CD4-positive, alpha-beta memory T cell (primary cell): ENCODE results near the gene SSRP1. TPM values are rescaled to one million over a fixed set of nuclear protein-coding genes. Genes with fewer than 3 reads are reported as not detected.

Experiments used
- CTCF ChIA-PET: fragments of 350-600 bp; sonication (Branson Sonifier 250); formaldehyde crosslinking; loops from one replicate; lab custom pipeline; 2021; ENCODE audit warnings: inconsistent platforms; ENCODE audit not compliant: partially characterized antibody; lab: Charles Lee
- POLR2A ChIA-PET: fragments of 350-600 bp; sonication (Branson Sonifier 250); formaldehyde crosslinking; loops from one replicate; lab custom pipeline; 2021; ENCODE audit not compliant: partially characterized antibody; lab: Charles Lee
- DNase-seq, 5 donors: peaks; one replicate each; pipeline versions ENCODE4 v3.0.0 to v3.0.0-alpha.2; 2020 to 2022; ENCODE audit warnings: mixed read lengths in 1 of 5
- H3K27ac ChIP-seq: one replicate; pipeline ENCODE4 v1.7.0; 2013; ENCODE audit warnings: low read depth, low read length
- H3K27me3 ChIP-seq: 2 replicates; pipeline ENCODE4 v1.7.0; 2013; ENCODE audit warnings: mild to moderate bottlenecking, low read length, moderate library complexity; ENCODE audit not compliant: insufficient read depth
- H3K36me3 ChIP-seq: 2 replicates; pipeline ENCODE4 v1.7.0; 2013; ENCODE audit warnings: mild to moderate bottlenecking, low read length, moderate library complexity; ENCODE audit not compliant: insufficient read depth
- H3K4me1 ChIP-seq: 2 replicates; pipeline ENCODE4 v1.7.0; 2013; ENCODE audit warnings: mild to moderate bottlenecking, low read length, moderate library complexity; ENCODE audit not compliant: insufficient read depth
- H3K4me3 ChIP-seq, 2 donors: one replicate each; pipeline ENCODE4 v1.7.0; 2013; ENCODE audit warnings: low read length in 2 of 2, mild to moderate bottlenecking in 1 of 2
- H3K9me3 ChIP-seq, 2 donors: one replicate each; pipeline ENCODE4 v1.7.0; 2013; ENCODE audit warnings: low read length in 2 of 2, control low read depth in 1 of 2; ENCODE audit not compliant: control insufficient read depth in 1 of 2
- H3K27ac Mint-ChIP-seq, 7 donors: one replicate each; pipeline ENCODE4 v1.8.0; 2020 to 2021; ENCODE audit warnings: mixed read lengths in 7 of 7, mild to moderate bottlenecking in 6 of 7, inconsistent platforms in 3 of 7, moderate library complexity in 3 of 7
- H3K27me3 Mint-ChIP-seq, 2 donors: one replicate each; pipeline ENCODE4 v1.8.0; 2020 to 2021; ENCODE audit warnings: mixed read lengths in 2 of 2
- H3K36me3 Mint-ChIP-seq, 2 donors: one replicate each; pipeline ENCODE4 v1.8.0; 2020 to 2021; ENCODE audit warnings: mixed read lengths in 2 of 2, inconsistent platforms in 1 of 2, mild to moderate bottlenecking in 1 of 2
- H3K4me1 Mint-ChIP-seq, 4 donors: one replicate each; pipeline ENCODE4 v1.8.0; 2020 to 2021; ENCODE audit warnings: mixed read lengths in 4 of 4, mild to moderate bottlenecking in 1 of 4
- H3K4me3 Mint-ChIP-seq, 8 donors: one replicate each; pipeline ENCODE4 v1.8.0; 2020 to 2021; ENCODE audit warnings: mixed read lengths in 8 of 8, mild to moderate bottlenecking in 7 of 8, moderate library complexity in 6 of 8, inconsistent platforms in 3 of 8
- H3K9me3 Mint-ChIP-seq, 8 donors: one replicate each; pipeline ENCODE4 v1.8.0; 2020 to 2021; ENCODE audit warnings: mixed read lengths in 8 of 8, mild to moderate bottlenecking in 5 of 8, inconsistent platforms in 3 of 8, moderate library complexity in 1 of 8
- intact Hi-C: fragments of 100-400 bp; cut with micrococcal nuclease; formaldehyde crosslinking; loops from one replicate; pipeline ENCODE4 v1.15.1; 2023
- polyA plus RNA-seq, 2 donors: library from polyadenylated mRNA; unstranded; fragments of 300-500 nt; fragmentation: Illumina TruSeq; gene quantifications; one replicate each; pipeline ENCODE4 v1.2.3, GENCODE V29; 2021
- total RNA-seq, 2 experiments: library from RNA; stranded (reverse); gene quantifications; one replicate each; pipeline ENCODE4 v1.2.3, GENCODE V29; 2021

SSRP1 gene
- total and polyA plus RNA-seq, 4 experiments from 2014 or later, result 19.6 to 74.3 (median 55.6) TPM

DNA sequence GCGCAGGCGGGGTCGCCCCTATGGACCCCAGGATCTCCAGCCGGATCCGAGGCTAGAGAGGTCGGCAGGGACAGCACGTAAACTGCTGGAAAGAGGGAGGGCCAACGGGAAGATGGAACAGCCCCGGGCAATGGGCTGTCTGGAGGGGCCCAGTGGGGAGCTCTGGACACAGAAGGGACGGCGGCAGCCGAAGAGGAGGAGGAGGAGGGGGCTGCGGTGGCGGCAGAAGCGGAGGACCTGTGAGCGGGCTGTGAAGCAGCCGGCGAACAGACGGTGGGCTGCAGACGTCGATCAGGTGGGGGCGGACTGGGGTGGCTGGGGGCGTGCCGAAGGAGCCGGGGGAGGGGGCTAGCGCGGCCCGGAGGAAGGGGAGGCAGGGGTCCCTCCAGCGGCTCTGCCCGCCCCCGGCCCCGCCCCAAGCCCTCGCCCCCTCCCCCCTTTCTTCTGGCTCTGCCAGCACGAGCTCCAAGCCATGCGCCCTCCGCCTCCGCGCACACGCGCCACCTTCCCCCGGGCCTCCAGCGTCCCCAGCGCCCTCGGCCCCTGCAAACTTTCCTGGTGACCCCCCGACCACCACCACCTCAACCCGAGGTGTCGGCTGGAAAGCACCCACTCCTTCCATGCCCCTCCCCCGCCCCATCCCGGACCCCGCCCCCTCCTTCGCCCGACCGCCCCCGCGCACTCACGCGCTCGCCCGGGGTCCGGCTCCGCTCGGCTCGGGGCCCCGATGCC, 11.4 kb downstream of the SSRP1 start:
- peaks cover 36 to 43% of the 10 kb centered on the region in 2 donors for H3K36me3 Mint-ChIP-seq

DNA sequence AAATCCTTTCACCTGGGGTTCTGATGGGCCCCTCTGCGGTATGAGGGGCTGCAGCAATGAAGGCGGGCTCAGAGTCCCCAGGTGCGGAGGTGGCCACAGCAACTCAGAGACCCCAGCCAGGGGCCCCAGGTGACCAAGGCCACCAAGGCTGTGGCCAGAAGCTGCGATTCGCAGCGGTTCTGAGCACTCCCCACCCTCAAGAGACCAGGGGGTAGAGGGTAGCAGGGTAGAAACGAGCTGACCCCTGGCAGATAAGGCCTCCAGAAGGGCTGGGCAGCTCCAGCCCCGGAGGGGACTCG, 11.9 kb downstream of the SSRP1 start:
- no peak for DNase-seq
- Histone ChIP-seq H3K4me1 (peaks cover 33% of the 10 kb centered on the region), H3K27me3 (no peaks in the 10 kb centered on the region), H3K4me3 (no peak overlapping the region), H3K27ac (no peak overlapping the region), H3K36me3 (peaks cover 20% of the 10 kb centered on the region), H3K9me3 (no peaks in the 10 kb centered on the region)
- H3K9me3 Mint-ChIP-seq, result no peaks in the 10 kb centered on the region
- POLR2A ChIA-PET, result interaction anchor here (0.7 to 5.2 kb wide), 4 partner anchors 12 to 418 kb away, joined by 3 to 128 read pairs (median 5); partner anchors contain the start of genes P2RX3, SELENOH and SSRP1
- intact Hi-C loops, result no loop called here
- peaks cover 28 to 62% (median 39%) of the 10 kb centered on the region in 4 donors for H3K4me1 Mint-ChIP-seq
- peaks cover 31 to 40% of the 10 kb centered on the region in 2 donors for H3K36me3 Mint-ChIP-seq
- no peaks in the 10 kb centered on the region for H3K27me3 Mint-ChIP-seq
- CTCF ChIA-PET, result no interaction called here
- peak overlapping the region; percentile 85 to 91 (median 86) for H3K4me3 Mint-ChIP-seq
- peak overlapping the region; percentile 68 to 99 (median 89) for H3K27ac Mint-ChIP-seq

More for the DNA sequence above, 11.4 kb downstream of the SSRP1 start:
- H3K36me3 ChIP-seq, result peaks cover 22% of the 10 kb centered on the region
- DNase-seq, result no peak
- H3K4me1 Mint-ChIP-seq, result peaks cover 28 to 62% (median 37%) of the 10 kb centered on the region in 4 donors
- no peaks in the 10 kb centered on the region for H3K27me3 Mint-ChIP-seq
- no peaks in the 10 kb centered on the region for H3K9me3 ChIP-seq
- H3K27ac Mint-ChIP-seq, result peak overlapping the region; percentile 72 to 99 (median 88)
- H3K27ac ChIP-seq, result peak overlapping the region; percentile 59
- intact Hi-C loops, result no loop called here
- peak overlapping the region; percentile 85 to 94 (median 86) for H3K4me3 Mint-ChIP-seq
- peak overlapping the region in 1 of 2 donors; percentile 59 for H3K4me3 ChIP-seq
- peaks cover 33% of the 10 kb centered on the region for H3K4me1 ChIP-seq
- H3K27me3 ChIP-seq, result no peaks in the 10 kb centered on the region
- H3K9me3 Mint-ChIP-seq, result no peaks in the 10 kb centered on the region
- ChIA-PET POLR2A (interaction anchor here (0.7 to 5.2 kb wide), 12 partner anchors 11 to 1949 kb away, joined by 3 to 128 read pairs (median 4); partner anchors contain the start of genes P2RX3, SELENOH, SLC43A3 and SSRP1), CTCF (interaction anchor here (1.7 to 2.5 kb wide), 2 partner anchors 11 to 203 kb away, joined by 7 to 24 read pairs; partner anchors contain the start of gene SSRP1)

DNA sequence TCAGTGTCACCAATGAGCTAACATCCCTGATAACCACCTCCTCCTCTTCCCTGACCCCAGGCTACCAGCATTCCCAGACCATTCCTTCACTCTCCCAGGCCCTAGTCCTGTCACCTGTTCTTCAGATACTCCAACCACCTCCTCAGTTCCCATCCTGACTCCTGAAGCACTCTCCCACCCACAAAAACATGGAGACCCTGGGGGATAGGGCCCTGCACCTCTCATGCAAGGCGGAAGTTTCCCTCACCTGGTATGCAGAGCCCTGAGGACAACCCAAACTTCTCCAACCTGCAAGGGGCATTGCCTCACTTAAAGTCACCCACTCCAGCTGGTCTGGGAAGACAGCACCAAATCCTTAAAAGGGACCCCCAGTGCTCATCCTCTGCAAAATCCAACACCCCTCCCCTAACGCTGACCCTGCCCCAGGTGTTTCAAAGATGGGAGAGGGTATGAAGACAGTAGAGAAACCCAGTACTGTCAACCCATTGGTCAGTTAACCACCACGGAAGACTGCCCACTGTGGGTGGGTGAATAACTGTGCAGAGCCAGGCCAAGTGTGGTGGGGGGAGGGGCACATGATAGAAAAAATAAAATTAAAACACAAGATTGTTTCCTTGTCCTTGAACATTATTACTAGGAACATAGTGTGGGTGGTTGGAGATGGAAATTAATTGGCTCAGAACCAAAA, 12.4 kb downstream of the SSRP1 start:
- H3K4me3 ChIP-seq, result no peak overlapping the region
- H3K27me3 Mint-ChIP-seq, result no peaks in the 10 kb centered on the region
- POLR2A ChIA-PET, result interaction anchor here (1.2 to 5.2 kb wide), 2 partner anchors 11 to 12 kb away, joined by 7 to 128 read pairs; partner anchors contain the start of genes P2RX3 and SSRP1

DNA sequence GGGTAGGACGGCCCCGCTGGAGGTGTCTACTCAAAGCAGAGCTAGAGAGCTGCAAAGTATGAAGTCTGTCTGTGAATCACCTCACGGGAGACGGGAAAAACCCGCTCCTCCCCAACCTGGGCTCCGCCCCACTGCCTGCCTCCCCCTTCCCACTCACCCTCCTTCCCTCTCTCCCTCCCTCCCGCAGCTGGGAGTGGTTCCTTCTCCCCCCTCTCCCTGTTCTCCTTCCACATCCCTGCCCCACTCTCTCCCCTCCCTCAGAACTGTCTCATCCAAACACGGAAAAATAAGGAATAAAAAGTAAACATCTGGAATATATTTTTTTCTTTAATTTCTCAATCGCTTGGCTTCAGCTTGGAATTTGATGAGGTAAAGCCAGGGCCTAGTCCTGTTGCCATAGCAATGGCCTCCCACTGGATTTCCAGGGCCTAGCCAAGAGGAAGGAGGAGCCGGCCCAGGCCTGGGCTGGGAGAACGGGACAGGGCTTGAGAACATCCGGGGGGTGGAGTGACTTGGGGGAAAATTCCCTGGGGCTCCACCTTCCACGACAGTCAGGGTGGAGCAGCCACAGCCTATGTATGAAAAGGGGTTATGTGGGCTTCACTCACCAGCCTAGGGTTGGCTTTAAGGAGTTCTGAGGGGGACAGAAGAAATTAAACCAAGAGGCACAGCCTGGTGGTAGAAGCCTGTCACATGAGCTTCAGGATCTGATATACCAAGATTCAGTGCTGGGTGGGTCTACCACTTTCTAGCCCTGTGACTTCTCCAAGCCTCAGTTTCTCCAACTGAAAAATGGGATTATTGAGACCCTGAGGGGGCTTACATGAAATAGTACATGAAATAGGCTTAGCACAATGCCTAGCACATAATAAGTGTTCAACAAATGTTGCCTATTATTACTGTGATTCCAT, 13.2 kb downstream of the SSRP1 start:
- Histone ChIP-seq H3K27ac (no peak overlapping the region), H3K9me3 (no peaks in the 10 kb centered on the region), H3K27me3 (no peaks in the 10 kb centered on the region), H3K36me3 (peaks cover 13% of the 10 kb centered on the region), H3K4me3 (no peak overlapping the region), H3K4me1 (peaks cover 33% of the 10 kb centered on the region)
- H3K9me3 Mint-ChIP-seq, result no peaks in the 10 kb centered on the region
- H3K36me3 Mint-ChIP-seq, result peaks cover 20 to 29% of the 10 kb centered on the region in 2 donors
- peak in 1 of 5 donors; percentile 51 for DNase-seq
- H3K27me3 Mint-ChIP-seq, result no peaks in the 10 kb centered on the region
- H3K4me3 Mint-ChIP-seq, result peak overlapping the region; percentile 34 to 91 (median 85)
- peak overlapping the region; percentile 57 to 99 (median 83) for H3K27ac Mint-ChIP-seq
- CTCF ChIA-PET, result interaction anchor here (1.1 to 1.5 kb wide), 3 partner anchors 10 to 169 kb away, joined by 3 read pairs; partner anchors contain the start of gene P2RX3
- POLR2A ChIA-PET, result interaction anchor here (5.2 kb wide), 1 partner anchor 13 kb away, joined by 128 read pairs; the partner anchor contains the start of genes P2RX3 and SSRP1
- H3K4me1 Mint-ChIP-seq, result peaks cover 28 to 58% (median 38%) of the 10 kb centered on the region in 4 donors
- intact Hi-C loops, result no loop called here

More for the DNA sequence above, 12.4 kb downstream of the SSRP1 start:
- H3K4me3 Mint-ChIP-seq, result peak overlapping the region; percentile 85 to 91 (median 86)
- peaks cover 18% of the 10 kb centered on the region for H3K36me3 ChIP-seq
- CTCF ChIA-PET, result interaction anchor here (1.1 kb wide), 1 partner anchor 168 kb away, joined by 3 read pairs; no protein-coding TSS in a partner anchor
- H3K27ac ChIP-seq, result no peak overlapping the region
- H3K27ac Mint-ChIP-seq, result peak overlapping the region; percentile 68 to 99 (median 89)
- H3K4me1 Mint-ChIP-seq, result peaks cover 28 to 62% (median 39%) of the 10 kb centered on the region in 4 donors
- H3K36me3 Mint-ChIP-seq, result peaks cover 26 to 36% of the 10 kb centered on the region in 2 donors
- H3K9me3 ChIP-seq, result no peaks in the 10 kb centered on the region
- no peaks in the 10 kb centered on the region for H3K27me3 ChIP-seq
- DNase-seq, result no peak
- intact Hi-C loops, result no loop called here
- peaks cover 33% of the 10 kb centered on the region for H3K4me1 ChIP-seq
- no peaks in the 10 kb centered on the region for H3K9me3 Mint-ChIP-seq

DNA sequence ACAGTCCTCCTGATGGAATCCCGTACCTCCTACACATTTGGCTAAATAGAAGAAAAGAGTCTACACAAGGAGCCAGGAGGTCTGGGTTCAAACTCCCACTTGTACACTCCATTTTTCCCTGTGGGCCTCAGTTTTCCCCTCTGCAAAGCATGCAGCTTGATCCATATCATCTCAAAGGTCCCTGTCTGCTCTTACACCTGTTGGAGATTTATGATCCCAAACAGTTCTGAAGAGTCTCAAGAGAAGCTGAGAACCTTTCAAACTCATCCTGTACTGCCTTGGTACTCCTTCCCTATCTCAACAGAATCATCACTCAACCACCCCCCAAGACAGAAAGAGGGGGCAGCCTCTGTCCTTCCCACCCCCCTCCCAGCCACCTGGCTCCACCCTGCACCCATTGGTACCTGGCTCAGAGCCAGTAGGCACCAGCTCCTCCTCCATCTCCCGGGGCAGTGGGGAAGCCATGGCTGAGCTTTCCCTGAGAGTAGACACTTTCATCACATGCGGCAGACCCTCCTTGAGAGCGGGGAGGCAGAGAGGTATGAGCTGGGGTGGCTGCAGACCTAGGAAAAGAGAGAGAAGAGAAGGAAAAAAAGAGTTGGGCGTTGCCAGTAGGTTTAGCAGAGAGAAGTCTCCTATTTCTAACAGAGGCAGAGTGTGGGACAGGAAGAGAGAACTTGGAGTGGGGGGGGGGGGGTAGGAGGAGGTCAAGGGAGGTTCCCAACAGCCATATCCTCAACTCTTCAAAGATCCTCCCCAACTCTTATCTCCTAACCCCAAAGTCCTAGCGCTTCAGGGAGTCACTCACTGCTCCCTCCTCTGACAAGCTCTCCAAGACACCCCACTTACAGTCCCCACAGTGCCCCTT, 14.1 kb downstream of the SSRP1 start:
- H3K27ac ChIP-seq, result no peak overlapping the region
- intact Hi-C loops, result no loop called here
- ChIA-PET POLR2A (interaction anchor here (1.3 to 5.2 kb wide), 2 partner anchors 13 to 14 kb away, joined by 4 to 128 read pairs; partner anchors contain the start of genes P2RX3 and SSRP1), CTCF (interaction anchor here (0.7 to 1.5 kb wide), 4 partner anchors 9 to 212 kb away, joined by 3 to 4 read pairs (median 3); partner anchors contain the start of gene P2RX3)
- H3K27me3 ChIP-seq, result no peaks in the 10 kb centered on the region
- H3K27ac Mint-ChIP-seq, result peak overlapping the region in 4 of 7 donors; percentile 9 to 99 (median 66)
- H3K4me1 ChIP-seq, result peaks cover 32% of the 10 kb centered on the region
- no peak for DNase-seq
- H3K27me3 Mint-ChIP-seq, result no peaks in the 10 kb centered on the region
- no peaks in the 10 kb centered on the region for H3K9me3 ChIP-seq
- H3K9me3 Mint-ChIP-seq, result no peaks in the 10 kb centered on the region
- no peak overlapping the region for H3K4me3 ChIP-seq
- H3K4me1 Mint-ChIP-seq, result peaks cover 26 to 49% (median 33%) of the 10 kb centered on the region in 4 donors
- peak overlapping the region in 5 of 8 donors; percentile 3 to 59 (median 34) for H3K4me3 Mint-ChIP-seq
- H3K36me3 ChIP-seq, result peaks cover 10% of the 10 kb centered on the region
- peaks cover 12 to 20% of the 10 kb centered on the region in 2 donors for H3K36me3 Mint-ChIP-seq
